Cardiac fibroblast (primary cell): ENCODE results near the gene RIMS3.

ENCODE experiments used
- DNase-seq, 2 donors: peaks; one replicate each; pipeline versions ENCODE4 v3.0.0 to v3.0.0-alpha.2; 2010; ENCODE audit warnings: low read depth in 2 of 2
- H3K4me3 ChIP-seq, 2 donors: replicated peaks in 1 of 2; 1 replicate in 1 of 2; 2 replicates in 1 of 2; pipeline ENCODE4 v1.5.1; 2011; ENCODE audit warnings: low read depth in 2 of 2, low read length in 2 of 2, mild to moderate bottlenecking in 2 of 2, moderate library complexity in 1 of 2
- TF ChIP-seq, protein P1 (sequence below): IDR thresholded peaks from one replicate; pipeline ENCODE4 v1.5.1; 2011; ENCODE audit warnings: low read depth, mild to moderate bottlenecking, low read length, inconsistent platforms

RIMS3 gene

GRCh38 chr1:40620586-40621210 lies 44.8 kb downstream of the RIMS3 start:
- H3K4me3 ChIP-seq = no peak overlapping the region
- no peak for DNase-seq
- TF ChIP-seq, protein P1, sequence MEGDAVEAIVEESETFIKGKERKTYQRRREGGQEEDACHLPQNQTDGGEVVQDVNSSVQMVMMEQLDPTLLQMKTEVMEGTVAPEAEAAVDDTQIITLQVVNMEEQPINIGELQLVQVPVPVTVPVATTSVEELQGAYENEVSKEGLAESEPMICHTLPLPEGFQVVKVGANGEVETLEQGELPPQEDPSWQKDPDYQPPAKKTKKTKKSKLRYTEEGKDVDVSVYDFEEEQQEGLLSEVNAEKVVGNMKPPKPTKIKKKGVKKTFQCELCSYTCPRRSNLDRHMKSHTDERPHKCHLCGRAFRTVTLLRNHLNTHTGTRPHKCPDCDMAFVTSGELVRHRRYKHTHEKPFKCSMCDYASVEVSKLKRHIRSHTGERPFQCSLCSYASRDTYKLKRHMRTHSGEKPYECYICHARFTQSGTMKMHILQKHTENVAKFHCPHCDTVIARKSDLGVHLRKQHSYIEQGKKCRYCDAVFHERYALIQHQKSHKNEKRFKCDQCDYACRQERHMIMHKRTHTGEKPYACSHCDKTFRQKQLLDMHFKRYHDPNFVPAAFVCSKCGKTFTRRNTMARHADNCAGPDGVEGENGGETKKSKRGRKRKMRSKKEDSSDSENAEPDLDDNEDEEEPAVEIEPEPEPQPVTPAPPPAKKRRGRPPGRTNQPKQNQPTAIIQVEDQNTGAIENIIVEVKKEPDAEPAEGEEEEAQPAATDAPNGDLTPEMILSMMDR = no peak

DNA sequence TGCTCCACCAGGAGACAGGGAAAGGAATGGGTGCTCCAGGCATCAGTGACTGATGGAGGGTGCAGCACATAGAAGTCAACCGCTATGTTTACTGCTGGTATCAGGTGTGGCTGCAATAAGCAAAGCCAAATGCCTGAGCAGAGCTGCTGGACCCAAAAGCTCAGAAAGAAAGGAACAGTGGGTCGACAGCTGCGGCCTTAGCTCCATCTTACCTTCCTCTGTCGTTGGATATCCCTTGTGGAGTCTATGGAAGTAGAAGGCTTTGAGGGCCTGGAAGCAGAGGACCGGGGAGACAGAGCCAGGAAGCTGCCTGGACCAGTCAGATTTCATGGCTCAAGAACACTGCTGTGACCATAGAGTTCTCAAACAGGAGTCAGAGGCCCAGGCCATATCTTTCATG lies 45.3 kb downstream of the RIMS3 start:
- DNase-seq = no peak
- TF ChIP-seq, protein P1 = no peak
- H3K4me3 ChIP-seq = no peak overlapping the region

DNA sequence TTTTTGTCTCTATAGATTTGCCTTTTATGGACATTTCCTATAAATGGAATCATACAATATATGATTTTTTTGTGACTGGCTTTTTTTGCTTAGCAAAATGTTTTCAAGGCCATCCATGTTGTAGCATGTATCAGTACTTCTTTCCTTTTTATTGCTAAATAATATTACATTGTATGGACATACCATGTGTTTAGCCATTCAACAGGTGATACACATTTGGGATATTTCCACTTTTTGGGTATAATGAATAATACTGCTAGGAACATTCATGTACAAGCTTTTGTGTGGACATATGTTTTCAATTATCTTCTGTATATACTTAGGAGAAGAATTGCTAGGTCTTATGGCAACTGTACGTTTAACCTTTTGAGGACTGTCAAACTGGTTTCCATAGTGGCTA lies 47.4 kb downstream of the RIMS3 start:
- TF ChIP-seq, protein P1 = no peak
- no peak for DNase-seq
- H3K4me3 ChIP-seq = no peak overlapping the region

DNA sequence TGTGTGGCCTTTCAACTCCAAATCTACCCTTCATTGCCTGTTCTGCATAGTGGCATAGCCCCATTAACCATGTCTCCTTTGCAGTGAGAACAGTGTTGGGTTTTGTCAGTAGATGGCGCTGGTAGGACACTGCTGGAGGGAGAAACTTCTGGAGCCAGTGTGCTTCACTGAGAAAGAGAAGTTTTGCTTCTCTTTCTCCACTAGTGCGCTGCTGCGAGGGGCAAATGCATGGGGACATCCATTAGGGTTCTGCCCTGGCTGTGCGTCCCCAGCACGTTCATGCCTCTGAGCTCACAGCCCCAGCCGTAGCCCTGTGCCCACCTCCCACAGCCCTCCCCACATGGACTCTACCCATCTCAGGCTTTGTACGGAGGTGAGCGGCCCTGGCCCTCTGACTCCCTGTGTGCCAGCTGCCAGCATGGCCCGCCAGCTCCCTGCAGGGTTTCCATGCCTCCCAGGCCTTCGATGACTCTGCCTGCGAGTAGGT lies 53.1 kb downstream of the RIMS3 start:
- no peak overlapping the region for H3K4me3 ChIP-seq
- TF ChIP-seq, protein P1 = peak; percentile 95
- DNase-seq = peak; percentile 77

DNA sequence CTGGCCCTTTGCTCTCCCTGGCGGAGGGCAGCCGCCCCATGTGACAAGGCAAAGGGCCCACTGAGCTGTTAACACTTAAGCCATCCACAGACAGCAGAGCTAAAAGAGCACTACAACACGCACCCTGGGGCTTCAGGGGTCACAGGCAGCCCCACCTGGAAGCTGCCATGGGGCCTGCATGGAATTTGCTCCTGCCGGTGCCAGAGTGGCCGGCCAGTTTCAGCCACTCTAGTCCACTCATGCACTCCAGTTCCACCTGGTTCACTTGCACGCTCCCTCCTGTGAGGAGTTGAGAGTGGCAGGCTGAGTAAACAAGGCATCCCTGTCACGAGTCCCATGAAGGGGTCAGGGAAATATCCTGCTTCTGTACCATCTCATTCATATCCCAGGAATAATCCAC lies 55.3 kb downstream of the RIMS3 start:
- no peak overlapping the region for H3K4me3 ChIP-seq
- TF ChIP-seq, protein P1 = no peak
- no peak for DNase-seq

DNA sequence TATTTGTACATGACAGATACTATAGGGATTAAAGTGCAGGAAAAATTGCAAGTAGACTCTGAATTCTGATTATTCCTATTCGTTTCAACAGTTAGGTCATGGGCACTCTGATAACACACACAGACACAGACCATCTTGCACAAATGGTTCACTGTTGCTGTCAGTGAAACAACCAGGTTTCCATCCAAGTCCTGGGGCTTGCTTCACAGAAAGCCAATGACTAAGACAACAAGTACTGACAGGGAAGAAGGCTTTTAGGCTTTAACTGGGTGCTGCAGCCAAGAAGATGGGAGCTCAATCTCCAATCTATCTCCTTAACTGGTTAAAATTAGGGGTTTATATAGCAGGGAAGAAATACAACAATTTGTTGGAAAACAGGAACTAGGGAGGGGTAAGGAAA lies 57.6 kb downstream of the RIMS3 start:
- DNase-seq = no peak
- no peak overlapping the region for H3K4me3 ChIP-seq
- TF ChIP-seq, protein P1 = no peak

GRCh38 chr1:40606978-40607377 lies 58.5 kb downstream of the RIMS3 start:
- TF ChIP-seq, protein P1 = no peak
- no peak for DNase-seq
- H3K4me3 ChIP-seq = no peak overlapping the region
